Neural cell (in vitro differentiated cells): ENCODE measurements around the gene HDGF.

ENCODE experiments used
- EP300 ChIP-seq: fragments of 450-650 bp; conservative IDR thresholded peaks from 2 replicates; pipeline ENCODE4 v1.6.1; 2014; ENCODE audit warnings: antibody characterized with exemption, mild to moderate bottlenecking, moderate library complexity; ENCODE audit not compliant: poor library complexity, severe bottlenecking
- EZH2 ChIP-seq: fragments of 200-600, 300-800 bp; shearing (Covaris generic), sonication (generic); IDR thresholded peaks from 2 replicates; pipeline ENCODE4 v1.6.1; 2014; ENCODE audit warnings: antibody characterized with exemption, low read length, borderline replicate concordance, mild to moderate bottlenecking; ENCODE audit not compliant: insufficient read depth, poor library complexity, severe bottlenecking
- MXI1 ChIP-seq: fragments of 450-650 bp; conservative IDR thresholded peaks from 2 replicates; pipeline ENCODE4 v1.6.1; 2014; ENCODE audit warnings: antibody characterized with exemption, mild to moderate bottlenecking; ENCODE audit not compliant: poor library complexity, severe bottlenecking
- POLR2AphosphoS5 ChIP-seq: IDR thresholded peaks from 2 replicates; pipeline ENCODE4 v1.6.1; 2012
- RAD21 ChIP-seq: fragments of 450-650 bp; conservative IDR thresholded peaks from 2 replicates; pipeline ENCODE4 v1.6.1; 2014; ENCODE audit warnings: antibody characterized with exemption, mild to moderate bottlenecking, moderate library complexity
- SMC3 ChIP-seq: fragments of 450-650 bp; conservative IDR thresholded peaks from 2 replicates; pipeline ENCODE4 v1.6.1; 2014; ENCODE audit warnings: antibody characterized with exemption, mild to moderate bottlenecking, moderate library complexity; ENCODE audit not compliant: poor library complexity
- TAF1 ChIP-seq: IDR thresholded peaks from 2 replicates; pipeline ENCODE4 v1.6.1; 2012; ENCODE audit warnings: low read depth
- TF ChIP-seq, protein P1 (sequence below): fragments of 450-650 bp; IDR thresholded peaks from 2 replicates; pipeline ENCODE4 v1.5.1; 2014; ENCODE audit warnings: antibody characterized with exemption, mild to moderate bottlenecking, moderate library complexity; ENCODE audit not compliant: poor library complexity, severe bottlenecking
- TF ChIP-seq, protein P2 (sequence below): IDR thresholded peaks from 2 replicates; pipeline ENCODE4 v1.6.1; 2012; ENCODE audit warnings: borderline replicate concordance

DNA sequence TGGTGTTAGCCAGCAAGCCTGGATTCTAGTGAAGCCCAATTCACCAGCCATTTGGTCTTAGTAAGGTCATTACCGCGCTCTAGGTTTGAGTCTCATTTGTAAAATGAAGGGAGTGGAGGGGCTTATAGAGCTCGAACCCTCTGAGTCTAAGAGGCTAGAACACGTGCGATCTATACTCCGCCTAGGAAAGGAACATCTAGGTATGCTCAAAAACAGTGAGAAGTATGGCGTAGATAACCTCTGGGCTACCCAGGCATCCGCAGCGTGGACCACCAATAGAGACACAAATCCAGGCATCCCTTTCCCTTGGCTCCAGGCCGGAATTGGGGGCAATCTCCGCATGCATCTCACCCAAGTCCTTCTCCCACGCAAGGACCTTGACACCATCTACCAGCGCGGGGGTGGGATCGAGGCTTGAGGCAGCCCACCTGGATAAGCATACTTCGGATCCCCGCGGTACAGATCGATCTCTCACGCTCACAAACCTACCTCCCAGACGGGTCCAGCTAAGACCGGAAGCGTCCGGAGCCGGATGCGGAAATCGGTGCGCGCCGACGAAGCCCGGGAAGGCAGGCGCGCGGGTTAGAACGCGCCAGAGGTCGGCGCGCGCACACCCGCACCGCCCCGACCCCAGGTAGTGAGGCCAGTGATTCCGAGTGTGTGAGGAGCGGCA, 23.4 kb downstream of the HDGF start, which contains the start of gene METTL25B:
- TF ChIP-seq, protein P1, sequence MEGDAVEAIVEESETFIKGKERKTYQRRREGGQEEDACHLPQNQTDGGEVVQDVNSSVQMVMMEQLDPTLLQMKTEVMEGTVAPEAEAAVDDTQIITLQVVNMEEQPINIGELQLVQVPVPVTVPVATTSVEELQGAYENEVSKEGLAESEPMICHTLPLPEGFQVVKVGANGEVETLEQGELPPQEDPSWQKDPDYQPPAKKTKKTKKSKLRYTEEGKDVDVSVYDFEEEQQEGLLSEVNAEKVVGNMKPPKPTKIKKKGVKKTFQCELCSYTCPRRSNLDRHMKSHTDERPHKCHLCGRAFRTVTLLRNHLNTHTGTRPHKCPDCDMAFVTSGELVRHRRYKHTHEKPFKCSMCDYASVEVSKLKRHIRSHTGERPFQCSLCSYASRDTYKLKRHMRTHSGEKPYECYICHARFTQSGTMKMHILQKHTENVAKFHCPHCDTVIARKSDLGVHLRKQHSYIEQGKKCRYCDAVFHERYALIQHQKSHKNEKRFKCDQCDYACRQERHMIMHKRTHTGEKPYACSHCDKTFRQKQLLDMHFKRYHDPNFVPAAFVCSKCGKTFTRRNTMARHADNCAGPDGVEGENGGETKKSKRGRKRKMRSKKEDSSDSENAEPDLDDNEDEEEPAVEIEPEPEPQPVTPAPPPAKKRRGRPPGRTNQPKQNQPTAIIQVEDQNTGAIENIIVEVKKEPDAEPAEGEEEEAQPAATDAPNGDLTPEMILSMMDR, result no peak
- TF ChIP-seq, protein P2, sequence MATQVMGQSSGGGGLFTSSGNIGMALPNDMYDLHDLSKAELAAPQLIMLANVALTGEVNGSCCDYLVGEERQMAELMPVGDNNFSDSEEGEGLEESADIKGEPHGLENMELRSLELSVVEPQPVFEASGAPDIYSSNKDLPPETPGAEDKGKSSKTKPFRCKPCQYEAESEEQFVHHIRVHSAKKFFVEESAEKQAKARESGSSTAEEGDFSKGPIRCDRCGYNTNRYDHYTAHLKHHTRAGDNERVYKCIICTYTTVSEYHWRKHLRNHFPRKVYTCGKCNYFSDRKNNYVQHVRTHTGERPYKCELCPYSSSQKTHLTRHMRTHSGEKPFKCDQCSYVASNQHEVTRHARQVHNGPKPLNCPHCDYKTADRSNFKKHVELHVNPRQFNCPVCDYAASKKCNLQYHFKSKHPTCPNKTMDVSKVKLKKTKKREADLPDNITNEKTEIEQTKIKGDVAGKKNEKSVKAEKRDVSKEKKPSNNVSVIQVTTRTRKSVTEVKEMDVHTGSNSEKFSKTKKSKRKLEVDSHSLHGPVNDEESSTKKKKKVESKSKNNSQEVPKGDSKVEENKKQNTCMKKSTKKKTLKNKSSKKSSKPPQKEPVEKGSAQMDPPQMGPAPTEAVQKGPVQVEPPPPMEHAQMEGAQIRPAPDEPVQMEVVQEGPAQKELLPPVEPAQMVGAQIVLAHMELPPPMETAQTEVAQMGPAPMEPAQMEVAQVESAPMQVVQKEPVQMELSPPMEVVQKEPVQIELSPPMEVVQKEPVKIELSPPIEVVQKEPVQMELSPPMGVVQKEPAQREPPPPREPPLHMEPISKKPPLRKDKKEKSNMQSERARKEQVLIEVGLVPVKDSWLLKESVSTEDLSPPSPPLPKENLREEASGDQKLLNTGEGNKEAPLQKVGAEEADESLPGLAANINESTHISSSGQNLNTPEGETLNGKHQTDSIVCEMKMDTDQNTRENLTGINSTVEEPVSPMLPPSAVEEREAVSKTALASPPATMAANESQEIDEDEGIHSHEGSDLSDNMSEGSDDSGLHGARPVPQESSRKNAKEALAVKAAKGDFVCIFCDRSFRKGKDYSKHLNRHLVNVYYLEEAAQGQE, result no peak
- TF ChIP-seq TAF1 (peak; percentile 14), EZH2 (no peak), POLR2AphosphoS5 (peak; percentile 71), RAD21 (peak; percentile 13), MXI1 (peak; percentile 89), EP300 (no peak), SMC3 (peak; percentile 22)
